ENCODE data around the gene CACNA1B.

Gene CACNA1B

GRCh38 chr9:137870432-137870831 is 7.2 kb upstream of the CACNA1B start:
- Histone ChIP-seq H3K9ac (ENCODE audit: low read depth, low read length) (no peak overlapping the region), H3K36me3 (ENCODE audit: insufficient read depth, low read length) (no peaks in the 10 kb centered on the region), H3K4me3 (ENCODE audit: low read depth in 1 of 2, low read length in 2 of 2) (no peak overlapping the region), H3K27ac (ENCODE audit: low read length) (no peak overlapping the region), H3K79me2 (ENCODE audit: insufficient read depth, low read length) (no peaks in the 10 kb centered on the region), H3K9me3 (ENCODE audit: insufficient read depth, low read length, severe bottlenecking) (no peaks in the 10 kb centered on the region), H4K20me1 (ENCODE audit: insufficient read depth, low read length) (no peaks in the 10 kb centered on the region), H3K27me3 (ENCODE audit: insufficient read depth, low read length, poor library complexity) (no peaks in the 10 kb centered on the region), H3K4me2 (ENCODE audit: insufficient read depth, low read length) (no peak overlapping the region), H3K4me1 (ENCODE audit: insufficient read depth, low read length) (no peaks in the 10 kb centered on the region), H2AFZ (ENCODE audit: low read depth, low read length) (no peak overlapping the region)
- TF ChIP-seq EZH2 (IDR thresholded peaks at IDR 0.05; ENCODE audit: borderline replicate concordance, low read depth, low read length, severe bottlenecking) (no peak), CTCF (IDR thresholded peaks at IDR 0.05; ENCODE audit: borderline replicate concordance, extremely low read depth, low read length, poor library complexity, severe bottlenecking) (no peak)
- ATAC-seq (ENCODE audit: insufficient read depth, low read depth) (no peak), DNase-seq (no peak)

GRCh38 chr9:137872296-137872695 is 5.3 kb upstream of the CACNA1B start:
- TF ChIP-seq EZH2 (IDR thresholded peaks at IDR 0.05; ENCODE audit: borderline replicate concordance, low read depth, low read length, severe bottlenecking) = no peak
- TF ChIP-seq CTCF (IDR thresholded peaks at IDR 0.05; ENCODE audit: borderline replicate concordance, extremely low read depth, low read length, poor library complexity, severe bottlenecking) = no peak
- no peaks in the 10 kb centered on the region for H3K27me3 ChIP-seq (ENCODE audit: insufficient read depth, low read length, poor library complexity)

GRCh38 chr9:137873408-137873807 is 4.2 kb upstream of the CACNA1B start:
- DNase-seq = no peak
- TF ChIP-seq EZH2 (IDR thresholded peaks at IDR 0.05; ENCODE audit: borderline replicate concordance, low read depth, low read length, severe bottlenecking) (no peak), CTCF (IDR thresholded peaks at IDR 0.05; ENCODE audit: borderline replicate concordance, extremely low read depth, low read length, poor library complexity, severe bottlenecking) (no peak)
- no peaks in the 10 kb centered on the region for H3K79me2 ChIP-seq (ENCODE audit: insufficient read depth, low read length)
- no peaks in the 10 kb centered on the region for H3K27me3 ChIP-seq (ENCODE audit: insufficient read depth, low read length, poor library complexity)
- H3K4me1 ChIP-seq (ENCODE audit: insufficient read depth, low read length) = no peaks in the 10 kb centered on the region
- H3K9ac ChIP-seq (ENCODE audit: low read depth, low read length) = no peak overlapping the region
- no peaks in the 10 kb centered on the region for H4K20me1 ChIP-seq (ENCODE audit: insufficient read depth, low read length)
- H2AFZ ChIP-seq (ENCODE audit: low read depth, low read length) = no peak overlapping the region
- no peaks in the 10 kb centered on the region for H3K9me3 ChIP-seq (ENCODE audit: insufficient read depth, low read length, severe bottlenecking)
- H3K4me3 ChIP-seq (ENCODE audit: low read depth in 1 of 2, low read length in 2 of 2) = no peak overlapping the region
- no peak overlapping the region for H3K27ac ChIP-seq (ENCODE audit: low read length)
- ATAC-seq (ENCODE audit: insufficient read depth, low read depth) = no peak
- no peaks in the 10 kb centered on the region for H3K36me3 ChIP-seq (ENCODE audit: insufficient read depth, low read length)
- no peak overlapping the region for H3K4me2 ChIP-seq (ENCODE audit: insufficient read depth, low read length)

More at GRCh38 chr9:137872296-137872695, 5.3 kb upstream of the CACNA1B start:
- H3K27ac ChIP-seq (ENCODE audit: low read length) = no peak overlapping the region
- no peak overlapping the region for H2AFZ ChIP-seq (ENCODE audit: low read depth, low read length)
- H4K20me1 ChIP-seq (ENCODE audit: insufficient read depth, low read length) = no peaks in the 10 kb centered on the region
- H3K9me3 ChIP-seq (ENCODE audit: insufficient read depth, low read length, severe bottlenecking) = no peaks in the 10 kb centered on the region
- H3K79me2 ChIP-seq (ENCODE audit: insufficient read depth, low read length) = no peaks in the 10 kb centered on the region
- ATAC-seq (ENCODE audit: insufficient read depth, low read depth) (no peak), DNase-seq (no peak)
- H3K36me3 ChIP-seq (ENCODE audit: insufficient read depth, low read length) = no peaks in the 10 kb centered on the region
- H3K9ac ChIP-seq (ENCODE audit: low read depth, low read length) = no peak overlapping the region
- no peaks in the 10 kb centered on the region for H3K4me1 ChIP-seq (ENCODE audit: insufficient read depth, low read length)
- H3K4me3 ChIP-seq (ENCODE audit: low read depth in 1 of 2, low read length in 2 of 2) = no peak overlapping the region
- H3K4me2 ChIP-seq (ENCODE audit: insufficient read depth, low read length) = no peak overlapping the region

- no peaks in the 10 kb centered on the region for H3K79me2 ChIP-seq (ENCODE audit: insufficient read depth, low read length)
- no peak overlapping the region for H2AFZ ChIP-seq (ENCODE audit: low read depth, low read length)
- H3K4me2 ChIP-seq (ENCODE audit: insufficient read depth, low read length) = no peak overlapping the region
- H3K4me1 ChIP-seq (ENCODE audit: insufficient read depth, low read length) = no peaks in the 10 kb centered on the region
- no peaks in the 10 kb centered on the region for H3K27me3 ChIP-seq (ENCODE audit: insufficient read depth, low read length, poor library complexity)
- no peaks in the 10 kb centered on the region for H4K20me1 ChIP-seq (ENCODE audit: insufficient read depth, low read length)
- no peaks in the 10 kb centered on the region for H3K36me3 ChIP-seq (ENCODE audit: insufficient read depth, low read length)
- no peak for ATAC-seq (ENCODE audit: insufficient read depth, low read depth)
- no peak overlapping the region for H3K4me3 ChIP-seq (ENCODE audit: low read depth in 1 of 2, low read length in 2 of 2)
- no peaks in the 10 kb centered on the region for H3K9me3 ChIP-seq (ENCODE audit: insufficient read depth, low read length, severe bottlenecking)
- no peak for DNase-seq
- H3K27ac ChIP-seq (ENCODE audit: low read length) = no peak overlapping the region
- no peak overlapping the region for H3K9ac ChIP-seq (ENCODE audit: low read depth, low read length)
- TF ChIP-seq CTCF (IDR thresholded peaks at IDR 0.05; ENCODE audit: borderline replicate concordance, extremely low read depth, low read length, poor library complexity, severe bottlenecking) (no peak), EZH2 (IDR thresholded peaks at IDR 0.05; ENCODE audit: borderline replicate concordance, low read depth, low read length, severe bottlenecking) (no peak)
Measured at GRCh38 chr9:137873858-137874362, 3.7 kb upstream of the CACNA1B start.
